Neural cell (in vitro differentiated cells): ENCODE data around the gene ADAMTSL2. TPM values are rescaled to one million over a fixed set of nuclear protein-coding genes. Genes with fewer than 3 reads are reported as not detected.

Source experiments
- H2AFZ ChIP-seq: fragments of 200-600, 300-800 bp; sonication (generic), shearing (Covaris generic); 2 replicates; pipeline ENCODE4 v1.6.0; 2014; ENCODE audit warnings: low read depth, mild to moderate bottlenecking, antibody characterized with exemption, low read length, moderate library complexity
- H3F3A ChIP-seq: fragments of 200-600 bp; shearing (Covaris generic); 2 replicates; pipeline ENCODE4 v1.6.1; 2016; ENCODE audit warnings: mild to moderate bottlenecking, moderate library complexity, mixed read lengths, antibody characterized with exemption, low read length; ENCODE audit not compliant: insufficient read depth, poor library complexity, severe bottlenecking
- H3K27ac ChIP-seq: fragments of 200-600, 300-800 bp; sonication (generic), shearing (Covaris generic); 2 replicates; pipeline ENCODE4 v1.5.1; 2014; ENCODE audit warnings: mild to moderate bottlenecking, low read length, moderate library complexity
- H3K27me3 ChIP-seq: fragments of 300-800, 200-600 bp; sonication (generic), shearing (Covaris generic); 2 replicates; pipeline ENCODE4 v1.6.0; 2014; ENCODE audit warnings: mild to moderate bottlenecking, low read depth, low read length, moderate library complexity; ENCODE audit not compliant: insufficient read depth
- H3K36me3 ChIP-seq: fragments of 300-800, 200-600 bp; sonication (generic), shearing (Covaris generic); 2 replicates; pipeline ENCODE4 v1.5.1; 2014; ENCODE audit warnings: mild to moderate bottlenecking, antibody characterized with exemption, low read length, moderate library complexity; ENCODE audit not compliant: insufficient read depth
- H3K4me2 ChIP-seq: fragments of 300-800, 200-600 bp; sonication (generic), shearing (Covaris generic); 2 replicates; pipeline ENCODE4 v1.6.0; 2014; ENCODE audit warnings: mild to moderate bottlenecking, low read length
- H3K4me3 ChIP-seq: fragments of 300-800, 200-600 bp; sonication (generic), shearing (Covaris generic); 2 replicates; pipeline ENCODE4 v1.5.1; 2014; ENCODE audit warnings: mild to moderate bottlenecking, low read length, moderate library complexity
- H3K79me2 ChIP-seq: fragments of 200-600 bp; shearing (Covaris generic); replicated peaks from 2 replicates; pipeline ENCODE4 v1.6.0; 2014; ENCODE audit warnings: mild to moderate bottlenecking, low read length, moderate library complexity; ENCODE audit not compliant: insufficient read depth
- H3K9ac ChIP-seq: fragments of 300-800, 200-600 bp; sonication (generic), shearing (Covaris generic); 2 replicates; pipeline ENCODE4 v1.6.1; 2016; ENCODE audit warnings: mild to moderate bottlenecking, low read length, mixed read lengths
- H3K9me2 ChIP-seq: fragments of 200-600 bp; shearing (Covaris generic); 2 replicates; pipeline ENCODE4 v1.6.1; 2016; ENCODE audit warnings: mild to moderate bottlenecking, low read length, mixed read lengths; ENCODE audit not compliant: insufficient read depth
- H3K9me3 ChIP-seq: fragments of 200-600, 300-800 bp; sonication (generic), shearing (Covaris generic); 2 replicates; pipeline ENCODE4 v1.6.1; 2016; ENCODE audit warnings: mild to moderate bottlenecking, mixed run types, low read length, moderate library complexity, mixed read lengths
- H4K20me1 ChIP-seq: fragments of 200-600 bp; shearing (Covaris generic); 2 replicates; pipeline ENCODE4 v1.6.1; 2016; ENCODE audit warnings: mild to moderate bottlenecking, mixed run types; ENCODE audit not compliant: insufficient read depth
- CTCF ChIP-seq: fragments of 450-650 bp; IDR thresholded peaks from 2 replicates; pipeline ENCODE4 v1.5.1; 2014; ENCODE audit warnings: antibody characterized with exemption, mild to moderate bottlenecking, moderate library complexity; ENCODE audit not compliant: poor library complexity, severe bottlenecking
- EP300 ChIP-seq: fragments of 450-650 bp; conservative IDR thresholded peaks from 2 replicates; pipeline ENCODE4 v1.6.1; 2014; ENCODE audit warnings: antibody characterized with exemption, mild to moderate bottlenecking, moderate library complexity; ENCODE audit not compliant: poor library complexity, severe bottlenecking
- EZH2 ChIP-seq: fragments of 200-600, 300-800 bp; shearing (Covaris generic), sonication (generic); IDR thresholded peaks from 2 replicates; pipeline ENCODE4 v1.6.1; 2014; ENCODE audit warnings: antibody characterized with exemption, low read length, borderline replicate concordance, mild to moderate bottlenecking; ENCODE audit not compliant: insufficient read depth, poor library complexity, severe bottlenecking
- MXI1 ChIP-seq: fragments of 450-650 bp; conservative IDR thresholded peaks from 2 replicates; pipeline ENCODE4 v1.6.1; 2014; ENCODE audit warnings: antibody characterized with exemption, mild to moderate bottlenecking; ENCODE audit not compliant: poor library complexity, severe bottlenecking
- POLR2AphosphoS5 ChIP-seq: IDR thresholded peaks from 2 replicates; pipeline ENCODE4 v1.6.1; 2012
- RAD21 ChIP-seq: fragments of 450-650 bp; conservative IDR thresholded peaks from 2 replicates; pipeline ENCODE4 v1.6.1; 2014; ENCODE audit warnings: antibody characterized with exemption, mild to moderate bottlenecking, moderate library complexity
- REST ChIP-seq: IDR thresholded peaks from 2 replicates; pipeline ENCODE4 v1.6.1; 2012; ENCODE audit warnings: borderline replicate concordance
- SMC3 ChIP-seq: fragments of 450-650 bp; conservative IDR thresholded peaks from 2 replicates; pipeline ENCODE4 v1.6.1; 2014; ENCODE audit warnings: antibody characterized with exemption, mild to moderate bottlenecking, moderate library complexity; ENCODE audit not compliant: poor library complexity
- TAF1 ChIP-seq: IDR thresholded peaks from 2 replicates; pipeline ENCODE4 v1.6.1; 2012; ENCODE audit warnings: low read depth
- polyA plus RNA-seq: library from polyadenylated mRNA; depleted of rRNA; stranded (reverse); fragments of >200 nt; gene quantifications from 2 replicates; pipeline ENCODE4 v1.2.3, GENCODE V29; 2014

The ADAMTSL2 gene
- polyA plus RNA-seq, 1 donor from 2014 or later = 0.85 TPM

- no peak overlapping the region for H3K27ac ChIP-seq
- no peaks in the 10 kb centered on the region for H3K79me2 ChIP-seq
- H3K4me3 ChIP-seq = no peak overlapping the region
- no peak overlapping the region for H3K4me2 ChIP-seq
- H3K9ac ChIP-seq = no peak overlapping the region
- H4K20me1 ChIP-seq = no peaks in the 10 kb centered on the region
- H3K36me3 ChIP-seq = no peaks in the 10 kb centered on the region
- H3F3A ChIP-seq = no peaks in the 10 kb centered on the region
- H2AFZ ChIP-seq = no peak overlapping the region
- no peaks in the 10 kb centered on the region for H3K9me2 ChIP-seq
- TF ChIP-seq EP300 = no peak
- H3K9me3 ChIP-seq = no peaks in the 10 kb centered on the region
- H3K27me3 ChIP-seq = no peaks in the 10 kb centered on the region
Measured at GRCh38 chr9:133528001-133528875, 6.3 kb upstream of the ADAMTSL2 start.

GRCh38 chr9:133528876-133529241 is 5.6 kb upstream of the ADAMTSL2 start:
- Histone ChIP-seq H4K20me1 (no peaks in the 10 kb centered on the region), H3K4me3 (no peak overlapping the region), H3K9me3 (no peaks in the 10 kb centered on the region), H3K79me2 (no peaks in the 10 kb centered on the region), H3K36me3 (no peaks in the 10 kb centered on the region), H3K27me3 (no peaks in the 10 kb centered on the region), H3F3A (no peaks in the 10 kb centered on the region), H3K9me2 (no peaks in the 10 kb centered on the region), H3K27ac (no peak overlapping the region), H2AFZ (no peak overlapping the region), H3K4me2 (no peak overlapping the region), H3K9ac (no peak overlapping the region)
- TF ChIP-seq CTCF = no peak
- no peak for TF ChIP-seq POLR2AphosphoS5
- TF ChIP-seq MXI1 = no peak
- TF ChIP-seq TAF1 = no peak
- TF ChIP-seq EZH2 = no peak

- H3K27ac ChIP-seq = no peak overlapping the region
- no peaks in the 10 kb centered on the region for H3K27me3 ChIP-seq
Measured at GRCh38 chr9:133529457-133529856, 5.0 kb upstream of the ADAMTSL2 start.

More at GRCh38 chr9:133529457-133529856, 5.0 kb upstream of the ADAMTSL2 start:
- Histone ChIP-seq H3K9ac (no peak overlapping the region), H4K20me1 (no peaks in the 10 kb centered on the region), H3K9me3 (no peaks in the 10 kb centered on the region), H3K79me2 (no peaks in the 10 kb centered on the region), H3K4me3 (no peak overlapping the region), H3K36me3 (no peaks in the 10 kb centered on the region), H2AFZ (no peak overlapping the region), H3F3A (no peaks in the 10 kb centered on the region), H3K9me2 (no peaks in the 10 kb centered on the region), H3K4me2 (no peak overlapping the region)
- no peak for TF ChIP-seq POLR2AphosphoS5
- TF ChIP-seq CTCF = no peak
- TF ChIP-seq RAD21 = no peak
- no peak for TF ChIP-seq TAF1
- TF ChIP-seq REST = no peak
- TF ChIP-seq MXI1 = no peak
- no peak for TF ChIP-seq EZH2
- no peak for TF ChIP-seq SMC3
- TF ChIP-seq EP300 = no peak
